Bronchial epithelial cell (primary cell): Measurements from ENCODE around the gene XPNPEP1. TPM values are rescaled to one million over a fixed set of nuclear protein-coding genes. Genes with fewer than 3 reads are reported as not detected.

ENCODE experiments used
- DNase-seq: peaks from one replicate; pipeline ENCODE4 v3.0.0-alpha.2; 2010; ENCODE audit warnings: low read depth
- FAIRE-seq: peaks from 2 replicates; lab custom pipeline; 2011; peaks lifted over from hg19 to GRCh38; lab: Jason Lieb, UNC
- H3K27me3 ChIP-seq: 2 replicates; pipeline ENCODE4 v1.5.1; 2011; ENCODE audit warnings: low read length; ENCODE audit not compliant: control insufficient read depth, insufficient read depth
- H3K36me3 ChIP-seq: 2 replicates; pipeline ENCODE4 v1.5.1; 2011; ENCODE audit warnings: low read length; ENCODE audit not compliant: control insufficient read depth, insufficient read depth
- H3K4me3 ChIP-seq: 2 replicates; pipeline ENCODE4 v1.5.1; 2011; ENCODE audit warnings: mild to moderate bottlenecking, low read depth, low read length, control low read depth
- total RNA-seq: library from RNA; depleted of rRNA; stranded (reverse); fragments of >200 nt; gene quantifications from 2 replicates; pipeline ENCODE4 v1.2.1, GENCODE V29; 2014
- TF ChIP-seq, protein P1 (sequence below): IDR thresholded peaks from 2 replicates; pipeline ENCODE4 v1.5.1; 2011; ENCODE audit warnings: mild to moderate bottlenecking, moderate library complexity, low read length, control low read depth, inconsistent platforms; ENCODE audit not compliant: insufficient read depth, severe bottlenecking

The XPNPEP1 gene
- total RNA-seq, 1 donor from 2014 or later = 76.6 TPM

DNA sequence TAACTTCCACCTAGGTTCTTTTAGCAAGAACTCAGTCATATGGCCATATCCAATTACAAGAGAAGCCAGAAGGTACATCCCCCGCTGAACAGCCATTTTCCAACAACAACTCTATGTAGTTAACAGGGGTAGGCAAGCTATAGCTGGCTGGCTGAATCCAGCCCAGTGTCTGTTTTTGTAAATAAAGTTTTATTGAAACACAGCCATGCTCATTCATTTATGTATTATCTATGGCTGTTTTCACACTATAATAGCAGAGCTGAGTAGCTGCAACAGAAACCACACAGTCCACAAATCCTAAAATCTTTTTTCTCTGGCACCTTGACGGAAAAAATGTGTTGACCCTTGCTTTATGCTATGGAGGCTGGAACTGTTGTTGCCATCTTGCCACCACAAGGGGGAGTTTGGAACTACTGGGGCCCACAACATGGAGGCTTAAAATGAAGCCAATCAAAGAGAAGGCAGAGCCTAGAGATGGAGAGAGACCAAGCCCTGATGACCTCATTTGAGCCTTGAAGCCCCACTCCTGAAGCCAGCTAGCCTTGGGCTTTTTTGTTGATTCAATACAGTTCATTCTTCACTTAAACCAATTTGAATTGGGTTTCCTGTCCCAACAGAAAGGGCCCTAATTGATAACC, 33.3 kb upstream of the XPNPEP1 start:
- Histone ChIP-seq H3K4me3 (no peak overlapping the region), H3K27me3 (no peaks in the 10 kb centered on the region), H3K36me3 (no peaks in the 10 kb centered on the region)
- TF ChIP-seq, protein P1, sequence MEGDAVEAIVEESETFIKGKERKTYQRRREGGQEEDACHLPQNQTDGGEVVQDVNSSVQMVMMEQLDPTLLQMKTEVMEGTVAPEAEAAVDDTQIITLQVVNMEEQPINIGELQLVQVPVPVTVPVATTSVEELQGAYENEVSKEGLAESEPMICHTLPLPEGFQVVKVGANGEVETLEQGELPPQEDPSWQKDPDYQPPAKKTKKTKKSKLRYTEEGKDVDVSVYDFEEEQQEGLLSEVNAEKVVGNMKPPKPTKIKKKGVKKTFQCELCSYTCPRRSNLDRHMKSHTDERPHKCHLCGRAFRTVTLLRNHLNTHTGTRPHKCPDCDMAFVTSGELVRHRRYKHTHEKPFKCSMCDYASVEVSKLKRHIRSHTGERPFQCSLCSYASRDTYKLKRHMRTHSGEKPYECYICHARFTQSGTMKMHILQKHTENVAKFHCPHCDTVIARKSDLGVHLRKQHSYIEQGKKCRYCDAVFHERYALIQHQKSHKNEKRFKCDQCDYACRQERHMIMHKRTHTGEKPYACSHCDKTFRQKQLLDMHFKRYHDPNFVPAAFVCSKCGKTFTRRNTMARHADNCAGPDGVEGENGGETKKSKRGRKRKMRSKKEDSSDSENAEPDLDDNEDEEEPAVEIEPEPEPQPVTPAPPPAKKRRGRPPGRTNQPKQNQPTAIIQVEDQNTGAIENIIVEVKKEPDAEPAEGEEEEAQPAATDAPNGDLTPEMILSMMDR = peak; percentile 52
- DNase-seq = peak; percentile 47
- no peak for FAIRE-seq

DNA sequence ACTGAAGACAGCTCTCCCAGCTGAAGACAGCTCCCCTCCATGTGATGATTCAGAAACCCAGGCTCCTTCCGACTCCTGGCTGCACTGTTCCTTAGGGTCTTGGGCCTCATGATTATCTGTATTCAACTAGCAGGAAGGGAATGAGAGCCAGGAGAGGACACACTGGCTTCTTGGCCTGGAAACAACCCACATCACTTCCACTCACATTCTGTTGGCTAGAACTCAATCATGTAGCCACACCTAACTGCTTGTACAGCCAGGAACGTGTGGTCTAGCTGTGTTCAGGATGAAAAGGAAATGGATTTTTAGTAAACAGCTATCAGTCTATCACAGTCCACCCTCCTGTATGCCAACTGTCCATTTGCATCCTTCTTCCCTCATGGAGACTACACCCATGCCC, 30.5 kb upstream of the XPNPEP1 start:
- TF ChIP-seq, protein P1 = no peak
- Histone ChIP-seq H3K27me3 (no peaks in the 10 kb centered on the region), H3K36me3 (no peaks in the 10 kb centered on the region), H3K4me3 (no peak overlapping the region)
- FAIRE-seq (no peak), DNase-seq (no peak)

- no peak overlapping the region for H3K4me3 ChIP-seq
- FAIRE-seq (no peak), DNase-seq (no peak)
- no peaks in the 10 kb centered on the region for H3K27me3 ChIP-seq
- H3K36me3 ChIP-seq = no peaks in the 10 kb centered on the region
- TF ChIP-seq, protein P1 = no peak
Observed at GRCh38 chr10:109952526-109952925, 29.2 kb upstream of the XPNPEP1 start.

DNA sequence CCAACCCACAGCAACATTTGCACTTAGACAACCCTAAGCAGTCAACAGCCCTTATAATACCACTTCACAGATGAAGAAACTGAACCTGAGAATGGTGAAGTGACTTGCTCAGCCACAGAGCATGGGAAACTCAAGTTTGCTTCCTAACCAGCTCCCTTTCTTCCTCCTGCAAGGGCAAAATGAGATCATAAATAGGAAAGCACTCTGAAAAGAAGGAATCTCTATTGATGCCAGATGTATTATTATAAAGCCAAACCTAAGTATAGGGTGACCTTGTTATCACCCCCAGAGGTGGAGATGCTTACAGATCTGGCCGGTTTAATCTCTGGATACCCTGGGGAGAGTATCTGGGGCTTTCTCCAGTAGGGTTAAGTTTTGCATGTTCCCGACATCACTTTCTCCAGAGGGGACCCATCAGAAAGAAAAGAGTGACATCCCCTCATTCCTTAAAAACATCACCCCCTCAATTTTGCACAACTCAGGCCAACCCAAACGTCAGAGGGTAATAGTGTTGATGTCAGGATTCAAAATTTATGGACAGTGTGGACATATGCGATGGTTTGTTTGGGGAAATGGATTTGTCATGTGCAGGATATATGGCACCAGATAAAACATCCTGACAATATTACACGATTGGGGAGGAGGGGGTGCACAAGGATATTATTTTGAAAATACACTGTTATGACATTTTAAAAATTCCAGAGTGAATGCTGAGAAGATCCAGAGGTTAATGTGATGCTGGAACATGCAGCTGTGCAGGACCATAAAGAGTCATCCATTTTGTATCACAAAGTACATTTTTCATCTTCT, 24.0 kb upstream of the XPNPEP1 start:
- no peak for DNase-seq
- H3K36me3 ChIP-seq = no peaks in the 10 kb centered on the region
- no peak overlapping the region for H3K4me3 ChIP-seq
- peaks cover 2% of the 10 kb centered on the region for H3K27me3 ChIP-seq
- FAIRE-seq = no peak
- TF ChIP-seq, protein P1 = no peak

- TF ChIP-seq, protein P1 = no peak
- no peak for FAIRE-seq
- Histone ChIP-seq H3K36me3 (no peaks in the 10 kb centered on the region), H3K4me3 (no peak overlapping the region), H3K27me3 (peaks cover 2% of the 10 kb centered on the region)
- no peak for DNase-seq
Observed at GRCh38 chr10:109946680-109947079, 23.4 kb upstream of the XPNPEP1 start.
